HepG2 (cell line): Measurements from ENCODE around the gene RPEL1. TPM values are rescaled to one million over a fixed set of nuclear protein-coding genes. Genes with fewer than 3 reads are reported as not detected.

Experiments
- ELK4 ChIP-seq: sonication (generic); formaldehyde crosslinking; IDR thresholded peaks from 2 replicates; pipeline ENCODE4 v1.9.0; 2021; ENCODE audit warnings: missing genetic modification reagents, borderline replicate concordance
- FOSL2 ChIP-seq: sonication (generic); formaldehyde crosslinking; IDR thresholded peaks from 2 replicates; pipeline ENCODE4 v1.4.0; 2020; ENCODE audit warnings: missing genetic modification reagents
- GRHL1 ChIP-seq: sonication (generic); formaldehyde crosslinking; conservative IDR thresholded peaks from 2 replicates; pipeline ENCODE4 v1.8.0; 2022; ENCODE audit warnings: missing genetic modification reagents
- HOXA7 ChIP-seq: sonication (generic); formaldehyde crosslinking; IDR thresholded peaks from 2 replicates; pipeline ENCODE4 v1.8.1; 2022; ENCODE audit warnings: mild to moderate bottlenecking, missing genetic modification reagents, moderate library complexity
- MAFG ChIP-seq: sonication (generic); formaldehyde crosslinking; IDR thresholded peaks from 2 replicates; pipeline ENCODE4 v1.5.1; 2020; ENCODE audit warnings: mild to moderate bottlenecking, missing genetic modification reagents
- NFE2L1 ChIP-seq: sonication (generic); formaldehyde crosslinking; IDR thresholded peaks from 2 replicates; pipeline ENCODE4 v1.4.0; 2020; ENCODE audit warnings: missing genetic modification reagents, mild to moderate bottlenecking, borderline replicate concordance
- POGZ ChIP-seq: sonication (generic); formaldehyde crosslinking; IDR thresholded peaks from 2 replicates; pipeline ENCODE4 v1.4.0; 2020; ENCODE audit warnings: mild to moderate bottlenecking, missing genetic modification reagents
- RXRA ChIP-seq: sonication (generic); formaldehyde crosslinking; IDR thresholded peaks from 2 replicates; pipeline ENCODE4 v1.5.1; 2020; ENCODE audit warnings: missing genetic modification reagents
- TCF7 ChIP-seq: sonication (generic); IDR thresholded peaks from 2 replicates; pipeline ENCODE4 v1.6.1; 2016; ENCODE audit warnings: antibody characterized with exemption, low read depth
- ZFAT ChIP-seq: sonication (generic); formaldehyde crosslinking; conservative IDR thresholded peaks from 2 replicates; pipeline ENCODE4 v1.8.1; 2023; ENCODE audit warnings: missing genetic modification reagents, inconsistent platforms
- ZNF264 ChIP-seq: sonication (generic); formaldehyde crosslinking; IDR thresholded peaks from 2 replicates; pipeline ENCODE4 v1.4.0; 2020; ENCODE audit warnings: missing genetic modification reagents
- ZNF530 ChIP-seq: sonication (generic); formaldehyde crosslinking; IDR thresholded peaks from 2 replicates; pipeline ENCODE4 v1.5.0; 2020; ENCODE audit warnings: low read depth, mild to moderate bottlenecking, missing genetic modification reagents
- ZNF652 ChIP-seq: IDR thresholded peaks from 2 replicates; pipeline ENCODE4 v1.6.1; 2016; ENCODE audit warnings: low read depth, borderline replicate concordance
- ZNF737 ChIP-seq: sonication (generic); formaldehyde crosslinking; IDR thresholded peaks from 2 replicates; pipeline ENCODE4 v1.5.0; 2020; ENCODE audit warnings: missing genetic modification reagents, mild to moderate bottlenecking, borderline replicate concordance
- ZNF746 ChIP-seq: sonication (generic); formaldehyde crosslinking; IDR thresholded peaks from 2 replicates; pipeline ENCODE4 v1.8.0; 2022; ENCODE audit warnings: mild to moderate bottlenecking, missing genetic modification reagents
- ZNF780A ChIP-seq: sonication (generic); formaldehyde crosslinking; IDR thresholded peaks from 2 replicates; pipeline ENCODE4 v1.8.0; 2022; ENCODE audit warnings: mild to moderate bottlenecking, missing genetic modification reagents, moderate library complexity
- ZNF879 ChIP-seq: sonication (generic); formaldehyde crosslinking; IDR thresholded peaks from 2 replicates; pipeline ENCODE4 v1.8.1; 2023; ENCODE audit warnings: missing genetic modification reagents
- ZSCAN20 ChIP-seq: sonication (generic); formaldehyde crosslinking; IDR thresholded peaks from 2 replicates; pipeline ENCODE4 v1.4.0; 2020; ENCODE audit warnings: missing genetic modification reagents, mild to moderate bottlenecking, borderline replicate concordance
- polyA plus RNA-seq, 8 experiments: library from polyadenylated mRNA; depleted of rRNA in 3 of 8; stranded (reverse) in 7 of 8; unstranded in 1 of 8; fragments of >200 nt; fragmentation: Illumina TruSeq in 4 of 8; extraction: Trizol in 4 of 8; gene quantifications; 2 replicates each; pipeline versions ENCODE4 v1.2.1 to v1.2.3, GENCODE V29; 2011 to 2016; ENCODE audit warnings: low read depth in 4 of 8, missing spikeins in 1 of 8, mixed read lengths in 1 of 8; ENCODE audit not compliant: insufficient read depth in 1 of 8
- total RNA-seq, 5 experiments: library from RNA; depleted of rRNA; stranded (reverse); fragments of >200 nt; fragmentation: Illumina TruSeq; extraction: Trizol; gene quantifications; 2 replicates each; pipeline ENCODE4 v1.2.3, GENCODE V29; 2016; ENCODE audit warnings: low read depth in 1 of 5
- TF ChIP-seq, protein P1 (sequence below): sonication (generic); formaldehyde crosslinking; IDR thresholded peaks from 2 replicates; pipeline ENCODE4 v1.8.0; 2022; ENCODE audit warnings: missing genetic modification reagents, mild to moderate bottlenecking, moderate library complexity, borderline replicate concordance
- TF ChIP-seq, protein P2 (sequence below): sonication (generic); formaldehyde crosslinking; IDR thresholded peaks from 2 replicates; pipeline ENCODE4 v1.5.0; 2020; ENCODE audit warnings: mild to moderate bottlenecking, missing genetic modification reagents
- TF ChIP-seq, protein P3 (sequence below): sonication (generic); formaldehyde crosslinking; IDR thresholded peaks from 2 replicates; pipeline ENCODE4 v1.5.0; 2020; ENCODE audit warnings: missing genetic modification reagents

RPEL1 gene
- total and polyA plus RNA-seq, 2 of the 13 experiments (the other 11 are each of a cell fraction or from before 2014, with no cell fraction given), result 0.04 to 0.07 TPM

DNA sequence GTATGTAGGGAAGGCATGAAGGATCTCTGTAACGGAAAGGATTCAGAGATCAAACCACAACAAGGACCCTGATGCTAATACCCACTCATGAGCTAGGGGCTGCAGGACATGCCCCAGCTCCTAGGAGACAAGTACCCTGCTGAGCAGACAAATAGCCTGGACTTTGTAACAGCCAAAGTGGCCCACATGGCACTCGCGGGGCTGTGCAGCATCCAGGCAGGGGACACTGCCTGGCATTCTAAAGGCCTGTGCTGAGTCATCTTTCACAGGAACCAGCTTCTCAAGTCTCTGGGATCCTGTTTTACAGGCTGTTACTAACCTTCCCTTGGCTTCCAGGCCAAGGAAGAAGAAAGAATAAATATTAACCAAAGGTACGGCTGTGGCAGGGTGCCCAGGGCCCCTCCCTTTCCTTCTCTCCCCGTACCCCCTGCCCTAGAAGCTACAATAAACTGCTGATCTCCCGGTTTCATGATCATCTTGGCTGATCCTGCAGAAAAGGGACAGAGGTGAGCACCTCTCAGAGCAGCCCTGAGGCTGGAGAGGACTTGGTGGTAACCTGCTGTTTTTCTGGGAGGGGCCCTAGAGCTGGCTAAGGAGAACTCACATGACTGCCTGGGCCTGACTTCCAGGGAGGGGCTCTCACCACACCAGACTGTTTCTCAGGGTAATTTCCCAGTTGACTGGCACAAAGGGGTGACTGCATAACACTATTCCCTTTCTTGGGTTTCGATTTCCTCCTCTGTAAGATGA lies 4.2 kb upstream of the RPEL1 start (continued):
- no peak for TF ChIP-seq ZNF780A (CRISPR knock-in tag)
- peak; percentile 67; the same call in 1 of the 2 replicates for TF ChIP-seq MAFG (CRISPR knock-in tag)
- TF ChIP-seq, protein P1, sequence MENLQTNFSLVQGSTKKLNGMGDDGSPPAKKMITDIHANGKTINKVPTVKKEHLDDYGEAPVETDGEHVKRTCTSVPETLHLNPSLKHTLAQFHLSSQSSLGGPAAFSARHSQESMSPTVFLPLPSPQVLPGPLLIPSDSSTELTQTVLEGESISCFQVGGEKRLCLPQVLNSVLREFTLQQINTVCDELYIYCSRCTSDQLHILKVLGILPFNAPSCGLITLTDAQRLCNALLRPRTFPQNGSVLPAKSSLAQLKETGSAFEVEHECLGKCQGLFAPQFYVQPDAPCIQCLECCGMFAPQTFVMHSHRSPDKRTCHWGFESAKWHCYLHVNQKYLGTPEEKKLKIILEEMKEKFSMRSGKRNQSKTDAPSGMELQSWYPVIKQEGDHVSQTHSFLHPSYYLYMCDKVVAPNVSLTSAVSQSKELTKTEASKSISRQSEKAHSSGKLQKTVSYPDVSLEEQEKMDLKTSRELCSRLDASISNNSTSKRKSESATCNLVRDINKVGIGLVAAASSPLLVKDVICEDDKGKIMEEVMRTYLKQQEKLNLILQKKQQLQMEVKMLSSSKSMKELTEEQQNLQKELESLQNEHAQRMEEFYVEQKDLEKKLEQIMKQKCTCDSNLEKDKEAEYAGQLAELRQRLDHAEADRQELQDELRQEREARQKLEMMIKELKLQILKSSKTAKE, result no peak
- TF ChIP-seq RXRA, result no peak
- TF ChIP-seq ZSCAN20 (CRISPR knock-in tag), result no peak
- TF ChIP-seq, protein P2, sequence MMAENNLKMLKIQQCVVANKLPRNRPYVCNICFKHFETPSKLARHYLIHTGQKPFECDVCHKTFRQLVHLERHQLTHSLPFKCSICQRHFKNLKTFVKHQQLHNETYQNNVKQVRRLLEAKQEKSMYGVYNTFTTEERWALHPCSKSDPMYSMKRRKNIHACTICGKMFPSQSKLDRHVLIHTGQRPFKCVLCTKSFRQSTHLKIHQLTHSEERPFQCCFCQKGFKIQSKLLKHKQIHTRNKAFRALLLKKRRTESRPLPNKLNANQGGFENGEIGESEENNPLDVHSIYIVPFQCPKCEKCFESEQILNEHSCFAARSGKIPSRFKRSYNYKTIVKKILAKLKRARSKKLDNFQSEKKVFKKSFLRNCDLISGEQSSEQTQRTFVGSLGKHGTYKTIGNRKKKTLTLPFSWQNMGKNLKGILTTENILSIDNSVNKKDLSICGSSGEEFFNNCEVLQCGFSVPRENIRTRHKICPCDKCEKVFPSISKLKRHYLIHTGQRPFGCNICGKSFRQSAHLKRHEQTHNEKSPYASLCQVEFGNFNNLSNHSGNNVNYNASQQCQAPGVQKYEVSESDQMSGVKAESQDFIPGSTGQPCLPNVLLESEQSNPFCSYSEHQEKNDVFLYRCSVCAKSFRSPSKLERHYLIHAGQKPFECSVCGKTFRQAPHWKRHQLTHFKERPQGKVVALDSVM (CRISPR knock-in tag), result no peak
- TF ChIP-seq TCF7, result no peak
- no peak for TF ChIP-seq POGZ (CRISPR knock-in tag)
- TF ChIP-seq, protein P3, sequence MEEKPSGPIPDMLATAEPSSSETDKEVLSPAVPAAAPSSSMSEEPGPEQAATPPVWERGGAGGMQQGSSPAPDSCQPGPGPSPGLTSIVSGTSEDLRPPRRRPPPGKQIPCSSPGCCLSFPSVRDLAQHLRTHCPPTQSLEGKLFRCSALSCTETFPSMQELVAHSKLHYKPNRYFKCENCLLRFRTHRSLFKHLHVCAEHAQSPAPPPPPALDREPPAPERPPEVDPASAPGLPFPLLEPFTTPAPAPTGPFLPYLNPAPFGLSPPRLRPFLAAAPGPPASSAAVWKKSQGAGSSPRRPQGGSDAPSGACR (CRISPR knock-in tag), result no peak
- TF ChIP-seq ZNF746 (CRISPR knock-in tag), result no peak
- no peak for TF ChIP-seq ZNF737 (CRISPR knock-in tag)
- no peak for TF ChIP-seq ZNF530 (CRISPR knock-in tag)
- no peak for TF ChIP-seq HOXA7 (CRISPR knock-in tag)
- no peak for TF ChIP-seq ZNF652 (CRISPR knock-in tag)
- no peak for TF ChIP-seq ZFAT (CRISPR knock-in tag)
- TF ChIP-seq FOSL2 (CRISPR knock-in tag), result peak; percentile 69
- TF ChIP-seq NFE2L1, result 0 out of 2 replicates have a peak, but pooled peaks have one; percentile 17
- no peak for TF ChIP-seq ZNF264 (CRISPR knock-in tag)
- TF ChIP-seq ZNF879 (CRISPR knock-in tag), result no peak
- TF ChIP-seq GRHL1, result no peak
- TF ChIP-seq ELK4, result no peak
